ENCODE data around the gene POLR3GL. TPM values are rescaled to one million over a fixed set of nuclear protein-coding genes. Genes with fewer than 3 reads are reported as not detected.

The POLR3GL gene
- polyA plus RNA-seq, 6 donors from 2014 or later: 79.5 to 202 (median 91.7) TPM

DNA sequence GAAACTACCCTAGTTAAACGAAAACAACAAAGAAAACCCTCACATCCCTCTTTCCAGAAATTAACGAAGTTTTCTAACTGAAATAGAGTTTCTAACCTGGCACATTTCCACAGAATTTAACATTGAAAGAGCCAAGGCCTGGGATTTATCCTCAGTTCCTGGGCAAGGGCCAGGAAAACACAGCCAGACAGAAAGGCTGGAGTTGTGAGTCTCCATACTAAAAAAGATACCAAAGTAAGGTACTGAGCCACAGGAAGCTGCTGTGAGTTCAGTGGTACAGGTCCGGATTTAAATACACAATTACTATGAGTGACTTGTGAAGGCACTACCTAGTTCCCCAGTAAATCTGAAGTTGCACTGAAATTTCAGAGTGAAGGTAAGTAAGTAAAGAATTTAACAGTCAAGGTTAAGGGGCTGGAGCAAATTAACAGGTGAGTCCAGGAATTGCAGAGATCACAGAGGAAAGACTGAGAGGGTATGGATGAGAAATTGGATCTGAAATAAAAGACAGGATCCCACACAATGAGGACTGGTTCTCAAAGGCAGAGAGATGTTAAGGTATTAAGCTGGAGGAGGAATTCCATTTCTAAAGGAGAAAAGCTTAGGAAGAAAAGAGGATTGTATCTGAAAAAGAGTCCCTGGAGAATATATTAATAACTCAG, 7.6 kb upstream of the POLR3GL start:
- no peak for ATAC-seq (ENCODE audit: low read depth in 2 of 2)
- H3K4me1 Mint-ChIP-seq: peaks cover 57 to 74% (median 68%) of the 10 kb centered on the region in 3 donors
- H3K9me3 Mint-ChIP-seq: no peaks in the 10 kb centered on the region
- H3K36me3 Mint-ChIP-seq: no peaks in the 10 kb centered on the region
- H3K27ac Mint-ChIP-seq: peak overlapping the region; percentile 23 to 97 (median 90)
- H3K27me3 Mint-ChIP-seq: no peaks in the 10 kb centered on the region
- peak; percentile 11 for DNase-seq
- peak overlapping the region; percentile 88 to 96 (median 92) for H3K4me3 Mint-ChIP-seq

DNA sequence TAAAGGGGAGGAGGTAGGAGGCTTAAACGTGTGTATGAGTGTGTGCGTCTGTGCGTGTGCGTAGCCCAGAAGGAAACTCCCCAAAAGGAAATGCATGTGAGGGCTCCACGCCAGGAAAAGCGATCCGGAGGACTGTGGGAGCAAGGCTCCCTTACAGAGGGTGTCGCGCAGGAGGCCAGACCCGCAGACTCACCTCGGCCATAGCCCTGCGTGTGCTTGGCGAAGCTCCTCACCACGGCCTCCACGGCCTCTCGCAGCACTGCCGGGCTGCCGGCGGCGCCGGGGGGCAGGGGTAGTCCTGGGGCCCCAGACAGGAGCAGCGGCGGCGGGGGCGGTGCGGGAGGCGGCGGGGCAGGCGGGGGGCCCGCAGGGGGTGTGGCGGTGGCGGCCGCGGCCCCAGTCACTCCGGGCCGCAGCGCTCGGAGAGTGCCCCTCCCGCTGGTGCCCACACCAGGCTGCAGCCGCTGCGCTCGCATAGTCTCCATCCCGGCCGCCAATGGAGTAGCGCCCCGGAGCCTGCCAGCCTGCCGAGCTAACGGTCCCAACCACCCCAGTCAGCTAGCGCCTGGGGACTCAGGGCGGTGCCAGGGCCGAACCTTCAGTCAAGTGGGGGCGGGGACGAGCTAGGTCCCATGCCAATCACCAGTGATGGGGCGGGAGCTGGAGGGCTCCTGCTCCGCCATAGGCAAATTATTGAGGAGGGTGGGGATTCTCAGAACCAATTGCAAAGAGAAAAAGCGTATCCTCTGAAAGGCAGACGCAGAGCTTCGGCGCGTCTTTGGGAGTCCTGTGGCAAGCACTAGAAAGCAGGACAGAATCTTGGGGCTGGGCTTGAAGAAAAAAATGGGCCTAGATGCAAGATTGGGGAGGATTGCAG, 6.8 kb upstream of the POLR3GL start, which contains the start of gene LIX1L:
TSS of gene LIX1L (minus strand) at position 575 of the 877 bp plus-strand sequence. CDS start at position 485, 90 bp downstream.
- H3K27ac Mint-ChIP-seq: peak within 1 kb of the TSS; percentile 86 to 97 (median 94)
- no peaks in the 10 kb centered on the region for H3K27me3 Mint-ChIP-seq
- H3K9me3 Mint-ChIP-seq: no peaks in the 10 kb centered on the region
- ATAC-seq (ENCODE audit: low read depth in 2 of 2): peak; percentile 87 to 88
- DNase-seq: peak; percentile 94
- H3K4me1 Mint-ChIP-seq: peaks cover 60 to 81% (median 69%) of the 10 kb centered on the region in 3 donors
- peak within 1 kb of the TSS; percentile 88 to 98 (median 93) for H3K4me3 Mint-ChIP-seq
- no peaks in the 10 kb centered on the region for H3K36me3 Mint-ChIP-seq

DNA sequence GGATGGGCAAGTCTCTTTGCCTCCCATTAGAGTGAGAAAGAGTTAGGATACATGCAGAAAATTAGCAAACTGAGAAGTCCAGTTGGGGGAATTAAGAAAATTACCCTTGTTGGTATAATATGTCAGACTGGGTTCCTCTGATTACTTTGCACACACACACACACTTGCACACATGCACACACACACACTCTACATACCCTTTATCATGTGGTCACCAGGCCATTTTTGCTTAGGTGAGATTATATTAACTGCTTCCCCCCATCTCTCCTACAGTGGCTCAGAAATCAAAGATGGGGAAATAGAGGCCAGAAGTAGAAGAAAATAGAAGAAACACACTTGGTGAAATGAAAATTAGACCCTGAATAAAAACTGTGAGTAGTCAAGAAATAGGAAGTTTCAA, 5.8 kb upstream of the POLR3GL start:
- Mint-ChIP-seq H3K27me3 (no peaks in the 10 kb centered on the region), H3K27ac (peak overlapping the region in 3 of 6 donors; percentile 30 to 86 (median 81)), H3K9me3 (no peaks in the 10 kb centered on the region), H3K36me3 (no peaks in the 10 kb centered on the region), H3K4me3 (peak overlapping the region in 5 of 8 donors; percentile 38 to 98 (median 92)), H3K4me1 (peaks cover 70 to 87% (median 77%) of the 10 kb centered on the region in 3 donors)
- ATAC-seq (ENCODE audit: low read depth in 2 of 2): no peak
- no peak for DNase-seq

- ATAC-seq (ENCODE audit: low read depth in 2 of 2): no peak
- Mint-ChIP-seq H3K27ac (peak overlapping the region in 4 of 6 donors; percentile 2 to 62 (median 45)), H3K27me3 (no peaks in the 10 kb centered on the region), H3K4me1 (peaks cover 76 to 87% (median 81%) of the 10 kb centered on the region in 3 donors), H3K9me3 (no peaks in the 10 kb centered on the region), H3K4me3 (peak overlapping the region; percentile 77 to 98 (median 92)), H3K36me3 (no peaks in the 10 kb centered on the region)
- DNase-seq: no peak
Observed at GRCh38 chr1:145959333-145959732, 5.2 kb upstream of the POLR3GL start.

DNA sequence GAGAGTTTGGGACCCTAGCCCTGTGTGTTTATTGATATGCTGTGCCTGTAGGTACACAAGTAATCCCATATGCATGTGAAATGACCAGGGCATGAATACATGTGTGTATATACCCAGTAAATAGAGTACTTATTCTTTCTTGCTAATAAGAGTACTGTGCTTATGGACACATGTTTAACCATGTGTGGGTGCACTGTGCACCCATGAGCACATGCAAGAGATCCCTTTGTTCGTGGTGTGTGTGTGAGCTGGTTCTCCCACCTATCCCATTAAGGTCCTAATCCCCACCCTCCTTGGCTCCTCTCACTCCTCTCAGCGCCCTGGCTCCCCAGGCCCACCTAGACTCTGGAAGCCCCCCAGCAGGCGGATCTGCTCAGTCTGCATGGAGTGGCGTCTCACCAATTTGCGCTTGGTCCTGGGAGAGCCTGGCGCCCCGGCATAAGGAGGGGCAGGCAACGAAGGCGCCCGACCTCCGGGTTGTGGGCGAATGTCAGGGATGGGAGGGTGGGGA, 4.5 kb upstream of the POLR3GL start:
- DNase-seq: no peak
- H3K36me3 Mint-ChIP-seq: no peaks in the 10 kb centered on the region
- peak overlapping the region in 3 of 6 donors; percentile 60 to 89 (median 62) for H3K27ac Mint-ChIP-seq
- H3K27me3 Mint-ChIP-seq: no peaks in the 10 kb centered on the region
- no peak for ATAC-seq (ENCODE audit: low read depth in 2 of 2)
- peak overlapping the region; percentile 91 to 98 (median 92) for H3K4me3 Mint-ChIP-seq
- H3K9me3 Mint-ChIP-seq: no peaks in the 10 kb centered on the region
- peaks cover 78 to 83% (median 83%) of the 10 kb centered on the region in 3 donors for H3K4me1 Mint-ChIP-seq

GRCh38 chr1:145960468-145961108, 3.9 kb upstream of the POLR3GL start:
- peak overlapping the region; percentile 91 to 98 (median 92) for H3K4me3 Mint-ChIP-seq
- peaks cover 76 to 82% (median 78%) of the 10 kb centered on the region in 3 donors for H3K4me1 Mint-ChIP-seq
- H3K27me3 Mint-ChIP-seq: no peaks in the 10 kb centered on the region
- H3K27ac Mint-ChIP-seq: peak overlapping the region in 5 of 6 donors; percentile 64 to 89 (median 87)
- no peak for DNase-seq
- ATAC-seq (ENCODE audit: low read depth in 2 of 2): no peak
- no peaks in the 10 kb centered on the region for H3K9me3 Mint-ChIP-seq
- H3K36me3 Mint-ChIP-seq: no peaks in the 10 kb centered on the region

- DNase-seq (no peak), ATAC-seq (ENCODE audit: low read depth in 2 of 2) (no peak)
- Mint-ChIP-seq H3K9me3 (no peaks in the 10 kb centered on the region), H3K27ac (peak overlapping the region in 3 of 6 donors; percentile 83 to 89 (median 89)), H3K4me1 (peaks cover 73 to 80% (median 74%) of the 10 kb centered on the region in 3 donors), H3K36me3 (no peaks in the 10 kb centered on the region), H3K27me3 (no peaks in the 10 kb centered on the region), H3K4me3 (peak overlapping the region; percentile 91 to 98 (median 92))
Observed at GRCh38 chr1:145961109-145961424, 3.4 kb upstream of the POLR3GL start.

DNA sequence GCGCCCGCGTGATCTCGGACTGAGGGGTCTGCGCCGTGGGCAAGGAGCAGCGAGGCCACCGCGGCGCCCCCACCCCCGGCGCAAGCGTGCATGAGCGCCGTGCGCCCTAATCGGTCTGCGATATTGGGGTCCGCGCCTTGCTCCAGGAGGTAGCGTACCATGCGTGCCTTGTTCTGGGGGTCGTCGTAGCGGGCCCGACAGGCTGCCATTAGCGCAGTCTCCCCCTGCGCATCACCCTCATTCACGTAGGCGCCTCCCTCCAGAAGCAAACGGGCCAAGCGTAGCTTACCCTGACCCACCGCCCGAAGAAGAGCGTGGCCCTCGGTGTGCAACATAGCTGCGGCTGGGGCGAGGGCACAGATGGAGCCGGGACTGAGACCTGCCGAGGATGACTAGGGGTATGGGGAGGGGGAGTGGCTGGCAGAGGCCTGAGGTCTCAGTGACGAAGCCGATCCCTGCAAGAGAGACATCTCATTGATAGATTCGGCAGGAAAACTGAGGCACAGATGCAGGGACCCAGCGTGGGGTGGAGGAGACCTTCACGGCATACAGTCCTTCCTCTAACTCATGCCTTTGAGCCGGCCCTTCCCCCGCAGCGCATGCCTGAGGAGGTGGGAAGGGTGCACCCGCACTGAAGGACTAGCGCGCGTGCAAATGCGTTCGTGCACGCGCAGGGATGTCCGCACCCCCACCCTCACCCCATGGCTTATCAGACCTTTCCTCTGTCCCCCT, 2.9 kb upstream of the POLR3GL start:
- H3K27me3 Mint-ChIP-seq: no peaks in the 10 kb centered on the region
- DNase-seq (no peak), ATAC-seq (ENCODE audit: low read depth in 2 of 2) (no peak)
- H3K36me3 Mint-ChIP-seq: no peaks in the 10 kb centered on the region
- H3K27ac Mint-ChIP-seq: peak overlapping the region in 5 of 6 donors; percentile 23 to 89 (median 58)
- H3K9me3 Mint-ChIP-seq: no peaks in the 10 kb centered on the region
- H3K4me1 Mint-ChIP-seq: peaks cover 69 to 77% (median 72%) of the 10 kb centered on the region in 3 donors
- peak overlapping the region; percentile 91 to 98 (median 92) for H3K4me3 Mint-ChIP-seq

- no peaks in the 10 kb centered on the region for H3K9me3 Mint-ChIP-seq
- DNase-seq (no peak), ATAC-seq (ENCODE audit: low read depth in 2 of 2) (no peak)
- peak overlapping the region; percentile 92 to 99 (median 98) for H3K4me3 Mint-ChIP-seq
- peaks cover 0 to 1% of the 10 kb centered on the region in 2 donors for H3K36me3 Mint-ChIP-seq
- peak overlapping the region in 4 of 6 donors; percentile 36 to 89 (median 50) for H3K27ac Mint-ChIP-seq
- H3K27me3 Mint-ChIP-seq: no peaks in the 10 kb centered on the region
- peaks cover 61 to 74% (median 65%) of the 10 kb centered on the region in 3 donors for H3K4me1 Mint-ChIP-seq
Observed at GRCh38 chr1:145962157-145963102, 2.1 kb upstream of the POLR3GL start.

- peak overlapping the region; percentile 84 to 97 (median 90) for H3K27ac Mint-ChIP-seq
- H3K4me3 Mint-ChIP-seq: peak overlapping the region; percentile 92 to 99 (median 98)
- DNase-seq (no peak), ATAC-seq (ENCODE audit: low read depth in 2 of 2) (no peak)
- H3K27me3 Mint-ChIP-seq: no peaks in the 10 kb centered on the region
- peaks cover 0 to 3% (median 0%) of the 10 kb centered on the region in 7 donors for H3K9me3 Mint-ChIP-seq
- peaks cover 59 to 70% (median 62%) of the 10 kb centered on the region in 3 donors for H3K4me1 Mint-ChIP-seq
- peaks cover 0 to 6% of the 10 kb centered on the region in 2 donors for H3K36me3 Mint-ChIP-seq
Observed at GRCh38 chr1:145963265-145964019, 1.0 kb upstream of the POLR3GL start.

- peak overlapping the region; percentile 87 to 99 (median 94) for H3K27ac Mint-ChIP-seq
- peaks cover 0 to 6% of the 10 kb centered on the region in 2 donors for H3K36me3 Mint-ChIP-seq
- H3K4me3 Mint-ChIP-seq: peak overlapping the region; percentile 92 to 99 (median 98)
- no peak for DNase-seq
- peaks cover 45 to 61% (median 53%) of the 10 kb centered on the region in 3 donors for H3K4me1 Mint-ChIP-seq
- ATAC-seq (ENCODE audit: low read depth in 2 of 2): no peak
- peaks cover 0 to 3% (median 0%) of the 10 kb centered on the region in 7 donors for H3K9me3 Mint-ChIP-seq
- H3K27me3 Mint-ChIP-seq: no peaks in the 10 kb centered on the region
Observed at GRCh38 chr1:145965119-145965744, 742 bp downstream of the POLR3GL start.
